LoVo (cell line): ENCODE measurements around the gene IFIT5.
"Not testable (repeated sequence)": the region's sequence is repeated elsewhere in the genome, so short reads cannot be mapped to it uniquely, and the experiment has no call there.

ENCODE experiments used
- DNase-seq: peaks from one replicate; pipeline ENCODE4 v3.0.0-alpha.2; 2016; ENCODE audit warnings: low spot score

Gene IFIT5

DNA sequence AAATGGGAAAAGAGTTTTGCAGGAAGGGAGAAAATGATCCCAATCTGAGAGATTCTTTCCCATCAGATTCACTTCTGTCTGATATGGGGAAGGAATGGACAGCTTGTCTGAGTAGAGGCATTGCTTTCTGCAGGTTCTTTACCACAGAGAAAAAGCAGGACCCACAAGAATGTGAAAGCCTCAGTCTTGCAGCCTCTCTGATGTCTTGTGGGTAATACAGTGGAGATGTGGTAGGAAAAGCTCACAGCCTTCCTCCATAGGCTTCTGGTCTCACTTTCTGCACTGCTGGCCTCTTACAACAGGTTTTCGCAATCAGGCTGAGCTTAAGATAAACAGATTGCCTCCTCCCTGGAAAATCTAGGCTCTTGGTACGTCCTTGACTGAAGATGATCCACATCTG lies 21.4 kb upstream of the IFIT5 start:
- no peak for DNase-seq

DNA sequence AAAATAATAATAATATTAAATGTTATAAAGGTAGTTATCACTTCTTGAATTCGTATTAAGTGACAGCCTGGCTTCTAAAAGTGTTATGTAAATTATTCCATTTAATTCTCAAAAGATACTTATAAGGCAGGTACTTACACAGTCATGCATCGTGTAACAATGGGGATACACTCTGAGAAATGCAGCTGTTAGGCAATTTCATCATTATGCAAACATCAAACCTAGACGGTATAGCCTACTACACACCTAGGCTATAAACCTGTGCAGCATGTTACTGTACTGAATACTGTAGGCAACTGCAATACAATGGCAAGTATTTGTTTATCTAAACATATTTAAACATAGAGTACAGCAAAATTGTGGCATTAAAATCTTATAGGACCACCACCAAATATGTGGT lies 20.5 kb upstream of the IFIT5 start:
- DNase-seq: no peak

DNA sequence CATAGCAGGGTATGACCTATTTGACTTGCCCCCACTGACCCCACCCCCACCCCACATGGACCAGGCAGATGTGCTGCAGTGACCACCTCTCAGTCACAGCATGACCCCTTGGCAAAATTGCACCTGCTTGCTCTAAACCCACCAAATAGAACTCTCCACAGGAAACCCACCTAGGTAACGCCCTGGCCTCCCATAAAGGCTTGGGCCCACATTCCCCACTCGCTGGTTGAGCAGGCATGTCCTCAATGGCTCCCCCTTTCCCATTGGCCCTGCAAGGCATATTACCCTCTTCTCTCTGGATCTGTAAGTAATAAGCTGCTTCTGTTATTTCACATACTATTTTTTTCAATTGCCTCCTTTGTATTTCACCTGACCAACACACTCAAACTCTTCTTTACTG lies 19.2 kb upstream of the IFIT5 start:
- no peak for DNase-seq

DNA sequence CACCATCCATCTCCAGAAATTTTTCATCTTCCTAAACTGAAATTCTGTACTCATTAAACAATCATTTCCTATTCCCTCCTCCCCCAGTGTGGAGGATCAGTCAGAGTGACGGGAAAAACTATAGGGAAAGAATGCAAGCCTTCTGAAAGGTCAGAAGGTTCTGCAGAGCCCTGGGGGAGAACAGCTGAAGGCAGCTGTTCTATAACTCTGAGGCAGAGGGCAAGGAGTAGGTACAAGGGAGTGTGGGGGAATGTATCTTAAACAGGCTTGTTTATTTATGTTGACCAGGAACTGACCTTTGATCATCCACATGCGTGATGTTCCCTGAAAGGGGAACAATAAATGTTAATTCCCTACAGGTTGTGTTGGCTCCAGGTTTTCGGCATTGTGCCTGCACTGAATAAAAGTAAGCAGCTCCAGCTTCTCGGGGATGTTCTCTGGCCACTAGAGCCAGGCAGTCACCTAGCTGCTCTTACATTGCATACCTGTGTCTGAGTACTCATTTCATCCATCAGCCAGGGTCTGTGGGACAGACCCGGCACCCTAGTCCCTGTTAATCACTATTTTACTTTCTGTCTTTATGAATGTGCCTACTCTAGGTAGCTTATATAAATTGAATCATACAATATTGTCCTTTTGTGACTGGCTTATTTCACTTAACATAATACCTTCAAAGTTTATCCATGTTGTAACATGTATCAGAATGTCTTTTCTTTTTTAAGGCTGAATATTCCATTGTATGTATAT lies 16.2 kb upstream of the IFIT5 start:
- peak; percentile 32 for DNase-seq

DNA sequence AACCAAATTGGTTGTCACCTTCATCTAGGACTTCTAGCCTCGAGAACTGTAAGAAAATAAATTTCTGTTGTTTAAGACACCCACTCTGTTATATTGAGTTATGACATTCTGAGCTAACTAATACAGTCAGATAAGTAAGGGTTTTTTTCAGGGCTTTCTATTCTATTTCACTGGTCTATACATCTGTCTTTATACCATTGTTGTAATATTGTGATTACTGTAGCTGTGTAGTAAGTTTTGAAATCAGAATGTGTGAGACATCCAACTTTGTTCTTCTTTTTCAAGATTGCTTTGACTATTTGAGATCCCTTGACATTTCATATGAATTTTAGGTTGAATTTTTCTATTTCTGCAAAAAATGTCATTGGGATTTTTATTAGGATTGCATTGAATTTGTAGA lies 14.4 kb upstream of the IFIT5 start:
- DNase-seq: no peak

DNA sequence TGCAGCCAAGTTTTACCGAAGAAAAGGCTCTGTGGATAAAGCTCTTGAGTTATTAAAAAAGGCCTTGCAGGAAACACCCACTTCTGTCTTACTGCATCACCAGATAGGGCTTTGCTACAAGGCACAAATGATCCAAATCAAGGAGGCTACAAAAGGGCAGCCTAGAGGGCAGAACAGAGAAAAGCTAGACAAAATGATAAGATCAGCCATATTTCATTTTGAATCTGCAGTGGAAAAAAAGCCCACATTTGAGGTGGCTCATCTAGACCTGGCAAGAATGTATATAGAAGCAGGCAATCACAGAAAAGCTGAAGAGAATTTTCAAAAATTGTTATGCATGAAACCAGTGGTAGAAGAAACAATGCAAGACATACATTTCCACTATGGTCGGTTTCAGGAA lies 11.3 kb upstream of the IFIT5 start:
- DNase-seq: no peak

DNA sequence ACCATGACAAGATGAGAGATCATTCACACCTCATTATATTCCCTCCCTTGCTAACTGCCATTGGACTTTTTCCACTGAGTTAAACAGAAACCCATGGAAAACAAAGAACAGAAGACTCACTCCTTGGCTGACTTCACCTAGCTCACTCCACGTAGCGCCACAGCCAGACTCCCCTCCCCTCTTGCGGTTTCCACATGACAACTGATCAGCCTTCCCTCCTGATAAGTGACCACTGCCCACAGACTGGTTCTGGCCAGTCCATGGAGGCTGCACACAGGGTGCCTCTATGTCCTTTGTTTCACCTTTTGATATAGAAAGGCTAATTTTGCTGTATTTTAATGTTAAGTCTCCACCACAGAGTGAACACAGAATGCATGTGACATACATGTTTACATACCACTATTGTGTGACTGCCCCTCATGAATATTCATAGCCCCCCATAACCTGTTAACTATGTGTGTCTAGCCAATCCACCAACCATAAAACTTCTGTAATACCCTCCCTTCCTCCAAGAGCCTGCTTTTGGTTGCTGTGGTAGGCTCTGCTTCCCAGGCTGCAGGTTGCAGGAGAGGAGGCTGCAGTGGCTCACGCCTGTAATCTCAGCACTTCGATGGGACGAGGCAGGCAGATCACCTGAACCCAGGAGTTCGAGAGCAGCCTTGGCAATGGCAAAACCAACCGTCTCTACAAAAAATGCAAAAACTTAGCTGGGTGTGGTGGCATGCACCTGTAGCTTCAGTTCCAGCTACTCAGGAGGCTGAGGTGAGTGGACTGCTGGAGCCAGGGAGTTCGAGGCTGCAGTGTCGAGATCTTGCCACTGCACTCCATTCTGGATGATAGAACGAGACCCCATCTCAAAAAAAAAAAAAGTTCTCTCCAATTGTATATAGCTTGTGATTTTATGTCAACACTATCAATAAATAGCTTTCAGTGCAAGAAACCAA lies 10.0 kb upstream of the IFIT5 start:
- DNase-seq: no peak

DNA sequence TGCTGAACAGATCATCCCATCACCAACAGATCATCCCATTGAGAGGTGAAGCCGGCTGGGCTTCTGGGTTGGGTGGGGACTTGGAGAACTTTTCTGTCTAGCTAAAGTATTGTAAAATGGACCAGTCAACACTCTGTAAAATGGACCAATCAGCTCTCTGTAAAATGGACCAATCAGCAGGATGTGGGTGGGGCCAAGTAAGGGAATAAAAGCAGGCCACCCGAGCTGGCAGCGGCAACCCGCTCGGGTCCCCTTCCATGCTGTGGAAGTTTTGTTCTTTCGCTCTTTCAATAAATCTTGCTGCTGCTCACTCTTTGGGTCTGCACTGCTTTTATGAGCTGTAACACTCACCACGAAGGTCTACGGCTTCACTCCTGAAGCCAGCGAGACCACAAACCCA lies 8.2 kb upstream of the IFIT5 start:
- not testable (repeated sequence) for DNase-seq

DNA sequence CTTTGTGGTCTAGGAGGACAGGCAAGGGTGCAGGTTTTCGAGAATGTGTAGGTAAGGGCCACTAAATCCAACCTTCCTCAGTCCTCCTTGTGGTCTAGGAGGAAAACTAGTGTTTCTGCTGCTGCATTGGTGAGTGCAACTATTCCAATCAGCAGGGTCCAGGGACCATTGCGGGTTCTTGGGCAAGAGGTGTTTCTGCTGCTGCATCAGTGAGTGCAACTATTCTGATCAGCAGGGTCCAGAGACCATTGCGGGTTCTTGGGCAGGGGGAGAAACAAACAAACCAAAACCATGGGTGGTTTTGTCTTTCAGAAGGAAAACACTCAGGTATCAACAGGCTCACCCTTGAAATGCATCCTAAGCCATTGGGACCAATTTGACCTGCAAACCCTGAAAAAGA lies 6.6 kb upstream of the IFIT5 start:
- DNase-seq: not testable (repeated sequence)

DNA sequence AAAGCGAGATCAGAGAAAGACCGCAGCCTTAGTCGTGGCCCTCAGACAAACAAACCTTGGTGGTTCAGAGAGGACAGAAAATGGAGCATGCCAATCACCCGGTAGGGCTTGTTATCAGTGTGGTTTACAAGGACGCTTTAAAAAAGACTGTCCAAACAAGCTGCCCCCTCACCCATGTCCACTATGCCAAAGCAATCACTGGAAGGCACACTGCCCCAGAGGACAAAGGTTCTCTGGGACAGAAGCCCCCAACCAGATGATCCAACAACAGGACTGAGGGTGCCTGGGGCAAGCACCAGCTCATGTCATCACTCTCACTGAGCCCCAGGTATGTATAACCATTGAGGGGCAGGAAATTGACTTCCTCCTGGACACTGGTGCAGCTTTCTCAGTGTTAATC lies 5.1 kb upstream of the IFIT5 start:
- DNase-seq: not testable (repeated sequence)

DNA sequence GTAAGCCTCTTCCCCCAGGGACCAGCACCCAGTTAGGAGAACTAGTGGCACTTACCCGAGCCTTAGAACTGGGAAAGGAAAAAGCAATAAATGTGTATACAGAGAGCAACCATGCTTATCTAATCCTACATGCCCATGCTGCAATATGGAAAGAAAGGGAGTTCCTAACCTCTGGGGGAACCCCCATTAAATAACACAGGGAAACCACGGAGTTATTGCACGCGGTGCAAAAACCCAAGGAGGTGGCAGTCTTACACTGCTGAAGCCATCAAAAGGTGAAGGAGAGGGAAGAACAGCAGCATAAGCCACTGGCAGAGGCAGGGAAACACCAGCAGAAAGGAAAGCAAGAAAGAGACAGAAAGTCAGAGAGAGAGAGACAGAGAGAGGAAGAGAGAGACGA lies 3.8 kb upstream of the IFIT5 start:
- DNase-seq: not testable (repeated sequence)

DNA sequence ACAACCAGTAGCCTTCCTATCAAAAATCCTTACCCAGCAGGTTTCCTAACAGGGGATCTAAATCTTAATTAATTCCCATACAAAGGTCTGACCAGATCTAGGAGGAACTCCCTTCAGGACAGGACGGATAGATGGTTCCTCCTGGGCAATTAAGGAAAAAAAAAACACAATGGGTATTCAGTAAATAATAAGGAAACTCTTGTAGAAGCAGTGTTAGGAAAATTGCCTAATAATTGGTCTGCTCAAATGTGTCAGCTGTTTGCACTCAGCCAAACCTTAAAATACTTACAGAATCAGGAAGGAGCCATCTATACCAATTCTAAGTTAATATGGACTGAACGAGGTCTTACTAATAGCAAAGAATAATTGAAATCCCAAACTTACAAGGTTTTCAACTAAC lies 3.2 kb upstream of the IFIT5 start:
- not testable (repeated sequence) for DNase-seq

DNA sequence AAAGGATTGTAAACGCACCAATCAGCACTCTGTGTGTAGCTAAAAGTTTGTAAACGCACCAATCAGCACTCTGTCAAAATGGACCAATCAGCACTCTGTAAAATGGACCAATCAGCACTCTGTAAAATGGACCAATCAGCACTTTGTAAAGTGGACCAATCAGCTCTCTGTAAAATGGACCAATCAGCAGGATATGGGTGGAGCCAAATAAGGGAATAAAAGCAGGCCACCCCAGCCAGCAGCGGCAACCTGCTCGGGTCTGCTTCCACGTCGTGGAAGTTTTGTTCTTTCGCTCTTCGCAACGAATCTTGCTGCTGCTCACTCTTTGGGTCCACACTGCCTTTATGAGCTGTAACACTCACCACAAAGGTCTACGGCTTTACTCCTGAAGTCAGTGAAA lies 2.1 kb upstream of the IFIT5 start:
- DNase-seq: not testable (repeated sequence)

DNA sequence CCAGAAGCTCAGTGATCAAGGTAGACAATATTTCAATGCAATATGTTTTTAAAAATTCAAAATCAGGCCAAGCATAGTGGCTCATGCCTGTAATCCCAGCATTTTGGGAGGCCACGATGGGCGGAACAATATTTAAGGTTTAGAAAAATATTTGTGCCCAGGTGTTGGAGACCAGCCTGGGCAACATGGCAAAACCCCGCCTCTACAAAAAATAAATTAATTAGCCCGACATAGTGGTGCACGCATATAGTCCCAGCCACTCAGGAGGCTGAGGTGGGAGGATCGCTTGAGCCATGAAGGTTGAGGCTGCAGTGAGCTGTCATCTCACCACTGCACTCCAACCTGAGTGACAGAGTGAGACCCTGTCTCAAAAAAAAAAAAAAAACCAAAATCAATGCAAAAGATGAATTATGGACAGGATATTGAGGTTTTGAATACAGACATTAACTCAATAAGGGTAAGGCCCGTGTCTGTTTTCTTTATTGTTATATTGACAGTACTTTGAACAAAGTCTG lies 913 bp upstream of the IFIT5 start:
- DNase-seq: no peak

DNA sequence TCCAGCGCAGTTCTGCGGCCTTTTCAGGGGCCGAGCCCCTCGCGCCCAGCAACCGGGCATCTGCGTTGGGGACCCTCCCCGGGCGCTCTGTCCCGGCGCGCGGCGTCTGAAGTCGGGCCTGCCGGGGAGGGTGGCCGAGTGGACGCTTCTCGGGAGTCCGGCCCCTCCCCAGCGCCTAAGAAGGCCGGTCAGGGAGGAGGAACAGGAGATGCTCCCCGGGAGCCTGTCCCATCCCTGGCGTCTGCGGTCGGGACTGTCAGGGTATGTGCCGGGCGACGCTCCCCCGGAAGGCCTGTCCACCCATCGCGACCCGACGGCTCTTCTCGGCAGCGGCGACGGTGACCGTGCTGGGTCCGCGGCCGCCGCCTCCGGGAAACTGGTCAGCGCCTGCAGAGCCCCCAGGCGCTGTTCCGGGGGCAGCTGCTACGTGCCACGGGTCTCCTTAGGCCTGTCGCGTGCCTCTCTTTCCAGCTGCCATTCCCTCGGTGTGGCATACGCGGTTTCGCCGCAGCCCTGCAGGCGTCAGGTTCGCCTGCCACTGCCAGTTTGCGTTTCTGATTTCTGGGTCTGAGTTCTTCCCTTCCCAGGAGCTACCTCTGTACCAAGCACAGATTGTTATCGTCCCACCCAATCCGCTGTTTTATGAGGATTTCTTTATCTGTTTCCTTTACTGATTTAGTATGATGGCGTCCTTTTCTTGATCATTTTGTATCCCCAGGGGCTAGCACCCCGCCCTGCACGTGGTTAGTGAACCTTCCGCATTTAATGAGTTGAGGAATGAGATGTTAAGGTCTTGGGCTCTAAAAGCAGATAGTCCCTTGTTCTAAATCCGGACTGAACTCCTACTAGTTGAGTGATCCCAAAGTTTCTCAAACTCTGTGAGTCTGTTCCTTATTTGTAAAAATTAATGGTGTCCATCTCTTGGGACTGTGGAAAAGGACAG lies 782 bp downstream of the IFIT5 start:
- DNase-seq: peak; percentile 37

DNA sequence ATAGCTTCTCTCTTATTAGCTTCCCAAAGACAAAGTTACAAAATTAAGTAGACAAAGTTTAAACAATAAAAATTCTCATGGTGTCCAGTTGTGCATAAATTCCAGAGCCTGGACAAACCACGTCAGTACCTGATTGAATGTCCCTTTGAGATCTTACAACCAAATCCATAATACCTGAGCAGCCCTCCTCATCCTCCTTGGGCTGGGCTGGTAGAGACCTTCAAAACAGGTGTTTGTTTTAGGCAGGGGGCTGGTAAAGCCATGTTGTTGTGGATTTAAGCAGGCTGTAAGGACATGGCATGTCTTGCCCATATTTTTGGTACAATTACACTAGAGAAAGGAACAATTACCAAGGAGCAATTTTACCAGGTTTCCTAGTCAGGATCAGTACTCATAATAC lies 2.1 kb downstream of the IFIT5 start:
- no peak for DNase-seq

DNA sequence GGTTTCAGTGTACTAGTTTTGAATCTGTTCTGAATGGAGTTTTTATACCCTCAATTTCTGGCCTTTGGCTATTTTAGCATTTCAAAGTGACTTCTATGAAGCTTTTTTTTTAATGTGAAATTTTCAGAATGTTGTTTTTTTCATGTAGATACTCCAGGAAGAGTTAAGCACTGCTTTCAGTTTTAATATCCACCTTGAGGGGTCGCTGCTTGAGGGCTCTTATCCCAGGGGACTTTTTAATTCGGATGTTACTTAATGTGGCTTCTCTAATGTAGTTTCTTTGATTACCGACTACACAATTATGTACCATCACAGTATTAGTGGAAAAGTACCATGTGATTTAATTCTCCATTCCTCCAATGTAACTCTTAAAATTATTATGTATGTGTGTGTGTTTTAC lies 5.2 kb downstream of the IFIT5 start:
- DNase-seq: no peak

DNA sequence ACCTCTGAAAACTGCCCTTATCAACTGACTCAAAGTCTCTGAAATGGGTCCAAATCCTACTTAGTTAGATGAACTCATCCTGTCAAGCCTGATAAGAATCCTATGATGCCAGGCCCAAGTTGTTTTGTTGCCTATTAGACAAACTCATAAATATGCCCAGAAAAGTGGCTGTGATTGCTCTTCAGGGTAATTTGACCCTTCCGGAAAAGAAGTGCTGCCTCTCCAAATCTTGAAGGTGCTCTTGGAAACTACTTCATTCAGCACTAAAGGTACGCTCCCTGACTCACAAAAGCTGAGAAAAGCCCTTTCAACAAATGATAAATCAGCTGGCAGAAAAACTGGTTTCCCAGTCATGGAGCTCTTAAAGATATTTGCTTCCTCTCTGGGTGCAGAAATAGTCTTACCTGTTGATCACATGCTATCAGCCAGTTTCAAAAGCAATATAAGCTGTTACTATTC lies 6.7 kb downstream of the IFIT5 start:
- no peak for DNase-seq

DNA sequence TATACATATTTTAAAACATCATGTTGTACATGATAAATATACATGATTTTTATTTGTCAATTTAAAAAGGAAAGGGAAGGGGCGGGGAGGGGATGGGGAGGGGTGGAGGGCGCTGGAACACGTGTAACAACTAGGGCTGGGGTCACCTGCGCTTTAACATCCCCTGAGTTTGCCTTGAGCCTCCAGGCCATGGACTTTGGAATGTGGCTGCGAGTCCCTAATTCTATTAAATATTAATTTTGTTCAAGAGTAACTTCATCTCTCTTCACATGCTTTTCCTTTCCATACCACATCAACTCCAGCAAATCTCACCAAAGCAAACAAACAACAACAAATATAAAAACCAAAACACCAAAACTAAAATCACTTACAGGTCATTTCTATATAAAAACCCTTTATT lies 10.6 kb downstream of the IFIT5 start:
- DNase-seq: no peak

DNA sequence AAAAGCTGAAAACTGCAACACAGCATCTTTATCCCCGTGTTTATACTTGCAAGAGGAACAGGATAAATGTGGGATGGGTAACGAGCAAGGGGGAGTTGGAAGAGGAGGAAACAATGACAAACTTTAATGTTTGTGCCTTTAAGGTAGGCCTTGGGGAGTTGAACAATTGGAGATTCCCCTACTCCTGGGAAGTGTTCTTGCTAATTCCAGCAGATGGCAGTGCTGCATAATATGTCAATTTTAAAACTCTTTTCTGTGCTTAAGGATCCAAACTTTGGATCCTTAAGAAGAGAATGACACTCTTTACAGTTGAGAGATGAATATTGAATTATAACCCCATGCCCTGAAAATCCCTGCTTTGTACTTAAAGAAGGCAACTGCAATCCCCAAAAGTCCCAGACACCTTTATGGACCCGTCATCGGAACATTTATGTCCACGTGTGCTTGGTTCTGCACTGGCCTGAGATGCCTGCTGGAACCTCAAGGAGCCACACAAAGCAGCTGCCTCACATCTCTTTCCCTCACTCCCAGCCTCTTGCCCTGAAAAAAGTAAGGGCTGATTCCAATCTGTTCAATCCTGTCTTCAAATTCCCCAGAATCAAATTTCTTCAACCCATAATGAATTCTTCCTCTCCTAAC lies 12.0 kb downstream of the IFIT5 start:
- peak; percentile 55 for DNase-seq

DNA sequence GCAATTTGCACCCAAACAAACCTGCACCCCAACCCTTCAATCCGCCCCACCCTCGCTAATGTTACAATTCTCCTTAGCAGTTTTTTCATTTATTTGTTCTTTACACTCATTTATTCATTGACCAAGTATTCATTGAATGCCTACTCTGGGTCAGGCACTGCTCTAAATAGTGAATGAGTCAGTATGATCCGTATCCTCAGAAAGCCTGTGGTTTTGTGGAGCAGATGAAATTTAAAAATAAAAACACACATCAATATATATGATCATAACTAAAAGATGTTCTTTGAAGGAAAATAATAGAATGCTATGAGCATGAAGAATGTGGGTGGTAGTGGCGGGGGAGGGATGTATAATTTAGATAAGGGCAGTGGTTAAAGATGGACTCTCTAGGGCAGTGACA lies 13.3 kb downstream of the IFIT5 start:
- DNase-seq: no peak
